Mesenteric fat pad (tissue), 1 donor: ENCODE results near the gene ELMO1. TPM values are rescaled to one million over a fixed set of nuclear protein-coding genes. Genes with fewer than 3 reads are reported as not detected.
"Not testable (repeated sequence)": the region's sequence is repeated elsewhere in the genome, so short reads cannot be mapped to it uniquely, and the experiment has no call there.

Experiments
- DNase-seq: peaks from one replicate; pipeline ENCODE4 v3.0.0-alpha.2; 2020; ENCODE audit warnings: low spot score
- total RNA-seq: library from RNA; stranded (reverse); fragmentation: NEBNext Ultra II Directional; extraction: Animal tissue kit (Norgen Biotek cat#: 25700); gene quantifications from one replicate; pipeline ENCODE4 v1.2.1, GENCODE V29; 2021
- donor health status: DM: yes; HTN: yes; CAD: no.

Gene ELMO1
- total RNA-seq, 1 donor from 2014 or later = 48.9 TPM

DNA sequence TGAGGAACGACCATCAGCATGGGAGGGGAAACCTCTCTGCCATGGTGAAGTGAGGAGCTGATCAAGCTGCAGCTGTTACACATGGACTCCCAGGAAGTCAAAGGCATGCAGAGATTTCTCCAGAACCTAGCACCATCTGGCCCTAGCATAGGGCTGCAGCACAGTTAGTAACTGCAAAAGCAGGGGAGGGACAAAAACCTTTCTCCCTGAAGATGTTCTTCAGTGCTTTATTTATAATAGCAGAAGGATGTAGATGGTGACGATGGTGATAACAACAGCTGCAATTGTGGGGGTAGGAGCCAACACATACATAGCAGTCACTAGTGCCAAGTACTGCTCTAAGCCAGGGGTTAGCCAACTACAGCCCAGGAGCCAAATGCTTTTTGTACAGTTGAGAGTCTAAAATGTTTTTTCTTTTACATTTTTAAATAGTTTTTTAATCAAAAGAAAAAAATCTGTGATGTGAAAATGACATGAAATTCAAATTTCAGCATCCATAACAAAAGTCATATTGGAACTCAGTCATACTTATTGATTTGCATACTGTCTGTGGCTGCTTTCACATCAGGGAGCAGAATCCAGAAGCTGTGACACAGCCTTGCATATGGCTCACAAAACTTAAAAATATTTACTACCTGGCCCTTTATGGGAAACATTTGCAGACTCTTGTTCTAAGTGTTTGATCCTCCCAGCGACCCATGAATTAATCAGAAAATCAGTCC is 299.5 kb downstream of the ELMO1 start:
- no peak for DNase-seq

- DNase-seq = no peak
Observed at GRCh38 chr7:37145682-37146081, 303.0 kb downstream of the ELMO1 start.

GRCh38 chr7:37144423-37144822 is 304.2 kb downstream of the ELMO1 start:
- no peak for DNase-seq

- no peak for DNase-seq
Observed at GRCh38 chr7:37142958-37143357, 305.7 kb downstream of the ELMO1 start.

GRCh38 chr7:37141742-37142141 is 306.9 kb downstream of the ELMO1 start:
- no peak for DNase-seq

DNA sequence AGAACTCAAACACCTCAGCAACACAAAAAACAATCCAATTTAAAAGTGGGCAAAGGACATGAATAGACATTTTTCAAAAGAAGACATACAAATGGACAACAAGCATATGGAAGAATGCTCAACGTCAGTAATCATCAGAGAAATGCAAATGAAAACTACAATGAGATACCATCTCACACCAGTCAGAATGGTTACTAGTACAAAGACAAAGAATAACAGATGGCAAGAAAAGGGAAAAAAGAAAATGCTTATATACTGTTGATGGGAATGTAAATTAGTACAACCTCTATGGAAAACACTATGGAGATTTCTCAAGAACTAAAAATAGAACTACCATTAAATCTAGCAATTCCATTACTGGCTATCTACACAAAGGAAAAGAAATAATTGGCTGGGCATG is 314.8 kb downstream of the ELMO1 start:
- DNase-seq = not testable (repeated sequence)

- DNase-seq = no peak
Observed at GRCh38 chr7:37131855-37132254, 316.8 kb downstream of the ELMO1 start.

DNA sequence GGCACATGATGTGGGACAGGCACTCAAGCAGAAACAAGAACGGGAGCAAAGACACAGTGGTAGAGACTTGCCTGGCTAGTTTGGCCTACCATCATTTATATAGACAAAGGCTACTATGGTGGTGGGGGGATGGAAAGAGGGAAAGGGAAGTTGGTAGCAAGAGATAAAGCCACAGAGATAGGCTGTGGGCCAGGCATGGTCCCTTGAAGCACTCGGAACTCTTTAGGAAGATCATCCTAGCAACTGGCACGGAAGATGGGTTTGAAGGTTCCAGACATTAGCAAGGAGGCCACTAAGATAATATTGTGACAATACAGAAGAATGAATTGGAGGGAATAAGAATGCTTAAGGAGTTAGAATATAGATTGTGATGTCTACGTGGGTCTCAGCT is 319.6 kb downstream of the ELMO1 start:
- DNase-seq = no peak

- no peak for DNase-seq
Observed at GRCh38 chr7:37128327-37129034, 320.2 kb downstream of the ELMO1 start.

DNA sequence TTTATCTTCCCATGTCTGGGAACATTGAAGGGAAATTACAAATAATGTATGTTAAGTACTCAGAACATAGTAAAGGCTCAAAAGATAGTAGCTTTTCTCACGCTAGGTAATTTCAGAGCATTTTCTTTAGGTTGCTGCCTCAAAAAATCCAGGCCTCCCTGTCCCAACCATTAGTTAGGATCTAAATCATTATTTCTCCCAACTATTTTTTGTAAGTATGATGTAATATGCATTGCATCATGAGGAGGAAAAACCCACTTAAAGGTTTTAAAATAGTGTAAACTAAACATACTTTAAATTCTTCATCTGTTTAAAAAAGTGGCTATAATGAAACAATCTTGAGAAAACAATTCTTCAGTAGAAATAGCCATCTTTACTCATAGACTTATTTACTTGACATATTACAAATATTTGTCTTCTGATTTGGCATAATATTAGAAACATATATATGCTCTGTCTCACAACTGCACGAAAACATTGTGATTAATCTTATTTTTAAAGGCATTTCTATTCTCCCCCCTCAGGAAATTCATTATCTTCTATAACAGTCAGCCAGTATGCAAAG is 329.3 kb downstream of the ELMO1 start:
- DNase-seq = no peak

DNA sequence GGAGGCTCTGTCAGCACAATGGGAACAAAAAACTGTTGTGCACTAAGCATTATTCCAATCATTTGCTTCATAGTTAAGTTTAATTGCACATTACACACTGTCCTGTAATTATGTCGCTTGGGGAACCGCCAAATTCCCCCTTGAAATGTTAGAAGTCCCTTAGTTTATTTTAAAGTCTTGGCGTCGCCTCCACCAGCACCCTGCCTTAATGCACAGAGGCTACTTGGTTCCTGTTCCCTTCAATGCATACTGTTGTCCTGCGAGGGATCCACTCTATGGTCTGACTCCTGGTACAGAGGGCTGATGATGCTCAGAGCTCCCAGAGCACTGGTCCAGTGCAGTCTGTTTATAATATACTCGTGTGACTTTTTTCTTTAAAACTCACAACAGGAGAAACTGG is 330.7 kb downstream of the ELMO1 start:
- DNase-seq = no peak

DNA sequence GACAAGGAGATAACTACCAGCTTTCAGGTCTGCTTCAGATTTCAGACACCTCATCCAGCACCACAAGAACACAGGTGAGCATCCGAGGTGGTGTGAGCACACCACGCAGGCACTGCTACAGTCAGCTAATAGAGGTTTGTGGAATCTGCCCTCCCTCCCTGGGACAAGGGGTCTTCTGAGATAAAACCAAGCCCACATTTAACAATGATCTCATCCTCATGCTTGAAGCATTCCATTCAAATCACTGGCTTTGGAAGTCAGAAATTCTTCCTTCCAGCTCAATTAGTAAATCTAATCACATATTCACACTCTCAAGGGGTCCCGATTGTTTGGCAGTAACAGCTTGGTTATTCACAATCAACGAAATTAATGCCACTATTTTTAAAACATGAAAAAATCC is 331.4 kb downstream of the ELMO1 start:
- DNase-seq = no peak

DNA sequence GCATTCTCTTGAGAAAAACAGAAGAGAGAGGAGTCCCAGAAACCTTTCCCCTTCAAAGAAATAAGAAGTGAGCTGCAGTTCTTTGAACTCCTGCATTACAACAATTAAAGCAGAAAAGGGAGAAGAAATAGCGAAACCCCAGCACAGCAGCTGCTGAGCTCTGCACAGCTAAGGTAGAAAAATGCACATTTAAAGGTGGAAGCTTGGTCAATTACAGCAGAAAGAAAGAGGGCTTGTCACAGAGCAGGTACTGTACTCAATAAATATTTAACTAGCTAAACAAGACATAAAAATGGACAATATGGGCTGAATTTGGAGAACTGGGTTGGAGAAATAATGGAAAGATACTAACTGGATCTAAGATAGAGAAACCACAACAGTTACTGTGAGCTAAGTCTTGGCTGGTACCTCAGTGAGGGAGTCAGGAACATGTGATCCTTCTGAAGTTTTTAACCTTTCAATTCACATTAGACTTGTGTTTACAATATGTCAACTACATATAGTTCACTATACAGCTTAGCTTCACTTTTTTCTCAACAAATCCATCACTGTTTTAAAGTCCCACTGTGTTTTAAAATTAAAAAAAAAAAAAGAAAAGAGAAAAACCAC is 332.5 kb downstream of the ELMO1 start:
- no peak for DNase-seq

- no peak for DNase-seq
Observed at GRCh38 chr7:37113661-37114355, 334.9 kb downstream of the ELMO1 start.

DNA sequence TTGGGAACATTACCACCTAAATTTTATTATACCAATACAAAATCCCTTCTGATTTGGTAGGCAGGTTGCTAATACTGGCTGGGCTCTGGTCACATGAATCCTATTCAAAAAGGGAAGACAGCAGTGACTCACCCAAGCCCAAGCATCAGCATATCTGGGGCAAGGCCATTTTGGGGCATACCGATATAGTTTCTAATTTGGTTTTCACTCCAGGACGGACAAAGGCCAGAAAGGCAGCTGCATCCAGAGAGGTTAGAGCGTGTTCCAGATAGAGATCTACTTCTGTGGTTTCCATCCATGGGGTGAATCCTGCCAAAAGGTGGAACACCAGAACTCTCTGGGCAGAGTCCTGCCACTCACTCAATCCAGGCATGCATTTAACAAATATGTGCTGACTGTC is 335.8 kb downstream of the ELMO1 start:
- DNase-seq = no peak

DNA sequence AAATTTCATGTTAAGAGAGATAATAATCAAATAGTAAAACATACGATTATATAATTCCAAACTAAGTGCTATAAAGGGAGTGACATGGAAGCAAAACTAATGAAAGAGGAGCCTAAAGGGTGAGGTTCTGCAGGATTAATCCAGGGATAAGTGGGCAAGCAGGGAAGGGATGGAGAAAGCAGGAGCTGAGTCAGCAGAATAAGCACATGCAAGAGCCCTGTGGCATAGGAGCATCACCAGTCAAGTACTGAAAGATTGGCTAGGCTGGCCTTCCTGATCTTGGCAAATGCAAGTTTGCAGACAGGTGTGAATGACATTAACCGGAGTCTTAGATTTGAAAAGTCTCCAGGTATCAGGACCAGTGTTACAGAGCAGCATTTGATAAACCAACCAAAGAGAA is 336.4 kb downstream of the ELMO1 start:
- DNase-seq = no peak

- DNase-seq = no peak
Observed at GRCh38 chr7:37111459-37111858, 337.2 kb downstream of the ELMO1 start.

GRCh38 chr7:37110660-37111424 is 337.8 kb downstream of the ELMO1 start:
- no peak for DNase-seq

DNA sequence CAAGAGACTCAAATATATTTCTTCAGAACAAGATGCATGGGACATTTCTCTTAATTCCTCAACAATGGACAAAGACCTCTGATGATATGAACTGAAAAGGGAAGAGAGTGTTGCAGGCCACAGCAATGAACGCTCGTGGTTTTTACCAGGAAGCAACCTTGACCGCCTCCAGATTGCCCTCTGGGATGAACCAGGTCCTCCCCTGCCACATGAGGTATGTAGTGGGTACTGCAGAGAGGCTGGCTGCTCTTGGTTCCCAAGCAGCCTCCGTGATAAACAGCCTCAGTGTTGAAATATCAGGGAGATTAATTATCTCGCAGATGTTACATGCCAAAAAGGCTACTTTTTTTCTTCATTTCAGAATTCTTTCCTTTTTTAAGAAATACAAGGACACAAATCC is 338.8 kb downstream of the ELMO1 start:
- DNase-seq = no peak

DNA sequence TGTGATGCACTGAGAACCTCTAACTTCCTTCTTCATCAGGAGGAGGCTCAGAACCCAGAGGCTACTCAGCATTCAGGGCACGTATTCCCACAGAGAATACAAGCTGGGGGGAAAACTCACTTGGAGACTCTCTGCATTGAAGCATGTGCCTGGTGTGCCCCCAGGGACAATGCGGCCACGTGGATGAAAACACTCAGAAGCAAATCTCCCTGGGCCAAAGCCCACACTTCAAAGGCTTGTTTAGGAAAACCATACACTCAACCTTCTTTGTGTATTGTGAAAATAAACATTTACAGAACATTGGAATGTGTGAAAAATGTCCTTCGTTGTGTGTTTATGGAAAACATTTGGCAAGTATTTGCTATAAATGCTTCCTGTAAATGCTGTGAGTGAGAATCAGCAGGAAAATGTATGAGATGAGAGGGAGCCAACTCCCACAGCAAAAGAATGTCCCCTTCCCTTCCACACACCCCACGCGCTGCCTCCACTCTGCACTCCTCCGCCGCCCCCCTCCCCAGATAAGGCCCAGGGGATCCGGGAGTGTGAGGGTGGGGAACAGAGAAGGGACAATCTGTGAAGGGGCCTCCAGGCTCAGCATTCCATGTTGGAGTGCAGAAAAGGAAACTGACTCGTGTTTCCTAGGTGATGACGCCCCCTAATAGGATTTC is 339.5 kb downstream of the ELMO1 start:
- no peak for DNase-seq
